HEK293 (cell line): ENCODE measurements around the gene KIAA1958.

ENCODE experiments used
- CTCF ChIA-PET: fragments of 350-600 bp; formaldehyde crosslinking; extraction: SDS; loops from one replicate; lab custom pipeline; 2021; ENCODE audit warnings: antibody characterized with exemption; lab: Yijun Ruan, JAX
- POLR2A ChIA-PET: fragments of 300-600 bp; formaldehyde crosslinking; extraction: SDS; loops from one replicate; lab custom pipeline; 2020; ENCODE audit warnings: antibody characterized with exemption, inconsistent platforms; lab: Yijun Ruan, JAX
- H3K27ac ChIP-seq: fragments of 200-500 bp; sonication (Bioruptor generic); 2 replicates; pipeline ENCODE4 v1.5.1; 2014; ENCODE audit warnings: low read depth, low read length, control low read depth, inconsistent platforms; ENCODE audit errors: extremely low read depth
- H3K36me3 ChIP-seq, 2 experiments: fragments of 200-500 bp in 1 of 2; sonication (Bioruptor generic) in 1 of 2; 1 replicate in 1 of 2; 2 replicates in 1 of 2; pipeline ENCODE4 v1.5.1; 2014 to 2017; ENCODE audit warnings: inconsistent platforms in 2 of 2, low read length in 2 of 2; ENCODE audit not compliant: control insufficient read depth in 2 of 2, insufficient read depth in 1 of 2
- H3K4me1 ChIP-seq: fragments of 200-500 bp; sonication (Bioruptor generic); 2 replicates; pipeline ENCODE4 v1.5.1; 2014; ENCODE audit warnings: mild to moderate bottlenecking, low read length, inconsistent platforms; ENCODE audit not compliant: control insufficient read depth, insufficient read depth
- H3K4me3 ChIP-seq: 2 replicates; pipeline ENCODE4 v1.5.1; 2011; ENCODE audit warnings: low read depth, mild to moderate bottlenecking, control low read depth, low read length, moderate library complexity
- H3K9me3 ChIP-seq: fragments of 200-500 bp; sonication (Bioruptor generic); 2 replicates; pipeline ENCODE4 v1.5.1; 2014; ENCODE audit warnings: low read depth, low read length, inconsistent platforms; ENCODE audit not compliant: control insufficient read depth, insufficient read depth
- GLIS1 ChIP-seq: fragments of 450-650 bp; formaldehyde crosslinking; IDR thresholded peaks from 2 replicates; pipeline ENCODE4 v1.5.1; 2016; ENCODE audit warnings: missing biosample characterization, missing genetic modification characterization
- HOXC10 ChIP-seq: sonication (generic); formaldehyde crosslinking; IDR thresholded peaks from 2 replicates; pipeline ENCODE4 v1.8.1; 2023; ENCODE audit warnings: mild to moderate bottlenecking, missing genetic modification reagents
- KLF1 ChIP-seq: fragments of 450-650 bp; formaldehyde crosslinking; IDR thresholded peaks from 2 replicates; pipeline ENCODE4 v1.5.1; 2016; ENCODE audit warnings: missing biosample characterization, missing genetic modification characterization
- KLF10 ChIP-seq: fragments of 450-650 bp; IDR thresholded peaks from 2 replicates; pipeline ENCODE4 v1.5.1; 2018; ENCODE audit warnings: missing biosample characterization, mild to moderate bottlenecking, missing genetic modification characterization
- MYNN ChIP-seq: fragments of 450-650 bp; formaldehyde crosslinking; IDR thresholded peaks from 2 replicates; pipeline ENCODE4 v1.5.1; 2016; ENCODE audit warnings: missing biosample characterization, missing genetic modification characterization, borderline replicate concordance
- SP3 ChIP-seq: fragments of 450-650 bp; formaldehyde crosslinking; IDR thresholded peaks from 2 replicates; pipeline ENCODE4 v1.5.1; 2016; ENCODE audit warnings: missing biosample characterization, missing genetic modification characterization
- TCF7L2 ChIP-seq: IDR thresholded peaks from 2 replicates; pipeline ENCODE4 v1.6.1; 2011; ENCODE audit warnings: low read depth, mild to moderate bottlenecking, inconsistent platforms, low read length, moderate library complexity, borderline replicate concordance
- YY2 ChIP-seq: fragments of 450-650 bp; formaldehyde crosslinking; IDR thresholded peaks from 2 replicates; pipeline ENCODE4 v1.5.1; 2016; ENCODE audit warnings: missing biosample characterization, missing genetic modification characterization
- ZFP41 ChIP-seq: fragments of 450-650 bp; formaldehyde crosslinking; IDR thresholded peaks from 2 replicates; pipeline ENCODE4 v1.5.1; 2016; ENCODE audit warnings: missing biosample characterization, missing genetic modification characterization, borderline replicate concordance
- ZNF114 ChIP-seq: fragments of 450-650 bp; formaldehyde crosslinking; IDR thresholded peaks from 2 replicates; pipeline ENCODE4 v1.5.0; 2017; ENCODE audit warnings: missing biosample characterization, missing genetic modification characterization
- ZNF214 ChIP-seq: fragments of 450-650 bp; formaldehyde crosslinking; IDR thresholded peaks from 2 replicates; pipeline ENCODE4 v1.5.1; 2017; ENCODE audit warnings: missing biosample characterization, mild to moderate bottlenecking, missing genetic modification characterization, borderline replicate concordance
- ZNF274 ChIP-seq, 2 experiments: fragments of 200-500 bp in 1 of 2; fragments of 450-650 bp in 1 of 2; sonication (Bioruptor generic) in 1 of 2; formaldehyde crosslinking in 1 of 2; IDR thresholded peaks; 2 replicates each; pipeline versions ENCODE4 v1.5.1 to v1.6.1; 2014 to 2016; ENCODE audit warnings: borderline replicate concordance in 1 of 2, inconsistent platforms in 1 of 2, low read length in 1 of 2, missing biosample characterization in 1 of 2, missing genetic modification characterization in 1 of 2
- ZNF302 ChIP-seq: fragments of 450-650 bp; formaldehyde crosslinking; IDR thresholded peaks from 2 replicates; pipeline ENCODE4 v1.5.1; 2016; ENCODE audit warnings: missing biosample characterization, missing genetic modification characterization, low read depth
- ZNF514 ChIP-seq: fragments of 450-650 bp; formaldehyde crosslinking; IDR thresholded peaks from 2 replicates; pipeline ENCODE4 v1.5.1; 2016; ENCODE audit warnings: missing biosample characterization, missing genetic modification characterization
- ZNF560 ChIP-seq: fragments of 450-650 bp; formaldehyde crosslinking; IDR thresholded peaks from 2 replicates; pipeline ENCODE4 v1.5.1; 2017; ENCODE audit warnings: missing biosample characterization, missing genetic modification characterization, borderline replicate concordance
- ZNF626 ChIP-seq: fragments of 450-650 bp; sonication (Bioruptor Pico); formaldehyde crosslinking; IDR thresholded peaks from 2 replicates; pipeline ENCODE4 v1.5.1; 2018; ENCODE audit warnings: missing biosample characterization, missing genetic modification characterization, inconsistent platforms
- ZNF76 ChIP-seq: fragments of 450-650 bp; formaldehyde crosslinking; IDR thresholded peaks from 2 replicates; pipeline ENCODE4; 2016; ENCODE audit warnings: low read depth, missing biosample characterization, missing genetic modification characterization, borderline replicate concordance
- TF ChIP-seq, protein P1 (sequence below): fragments of 450-650 bp; formaldehyde crosslinking; IDR thresholded peaks from 2 replicates; pipeline ENCODE4 v1.5.1; 2017; ENCODE audit warnings: missing biosample characterization, missing genetic modification characterization
- TF ChIP-seq, protein P2 (sequence below): fragments of 450-650 bp; IDR thresholded peaks from 2 replicates; pipeline ENCODE4 v1.5.1; 2018; ENCODE audit warnings: missing biosample characterization, missing genetic modification characterization
- TF ChIP-seq, protein P3 (sequence below): fragments of 450-650 bp; formaldehyde crosslinking; IDR thresholded peaks from 2 replicates; pipeline ENCODE4 v1.5.1; 2016; ENCODE audit warnings: missing biosample characterization, missing genetic modification characterization
- TF ChIP-seq, protein P4 (sequence below): fragments of 450-650 bp; formaldehyde crosslinking; IDR thresholded peaks from 2 replicates; pipeline ENCODE4 v1.5.1; 2016; ENCODE audit warnings: missing biosample characterization, missing genetic modification characterization

The KIAA1958 gene

DNA sequence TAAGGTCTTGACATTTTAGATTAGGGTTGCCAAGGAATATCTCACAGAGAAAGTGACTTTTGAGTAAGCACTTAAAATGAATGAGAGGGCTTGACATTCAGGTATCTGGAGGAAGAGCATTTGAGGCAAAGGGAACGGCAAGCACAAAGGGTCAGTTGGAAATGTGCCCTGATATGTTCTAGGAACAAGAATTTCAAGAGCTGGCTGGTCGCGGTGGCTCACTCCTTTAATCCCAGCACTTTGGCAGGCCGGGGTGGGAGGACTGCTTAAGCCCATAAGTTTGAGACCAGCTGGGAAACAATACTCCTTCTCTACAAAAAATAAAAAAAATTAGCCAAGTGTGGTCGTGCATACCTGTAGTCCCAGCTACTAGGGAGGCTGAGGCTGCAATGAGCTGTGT lies 16.5 kb downstream of the KIAA1958 start:
- Histone ChIP-seq H3K36me3 (no peaks in the 10 kb centered on the region; a peak in 1 of 3 replicates), H3K27ac (no peak overlapping the region), H3K4me3 (no peak overlapping the region), H3K4me1 (no peaks in the 10 kb centered on the region), H3K9me3 (no peaks in the 10 kb centered on the region)
- ChIA-PET CTCF (interaction anchor here (0.8 kb wide), 1 partner anchor 49 kb away, joined by 3 read pairs; no protein-coding TSS in a partner anchor), POLR2A (no interaction called here)
- TF ChIP-seq ZNF274 (IDR thresholded peaks at IDR 0.05; ENCODE audit: low read length): no peak
- TF ChIP-seq ZNF274 (tag by site-specific recombination; IDR thresholded peaks at IDR 0.05; ENCODE audit: borderline replicate concordance): no peak
- no peak for TF ChIP-seq SP3
- no peak for TF ChIP-seq HOXC10 (CRISPR knock-in tag)
- TF ChIP-seq ZNF114 (tag by site-specific recombination): no peak
- TF ChIP-seq, protein P1, sequence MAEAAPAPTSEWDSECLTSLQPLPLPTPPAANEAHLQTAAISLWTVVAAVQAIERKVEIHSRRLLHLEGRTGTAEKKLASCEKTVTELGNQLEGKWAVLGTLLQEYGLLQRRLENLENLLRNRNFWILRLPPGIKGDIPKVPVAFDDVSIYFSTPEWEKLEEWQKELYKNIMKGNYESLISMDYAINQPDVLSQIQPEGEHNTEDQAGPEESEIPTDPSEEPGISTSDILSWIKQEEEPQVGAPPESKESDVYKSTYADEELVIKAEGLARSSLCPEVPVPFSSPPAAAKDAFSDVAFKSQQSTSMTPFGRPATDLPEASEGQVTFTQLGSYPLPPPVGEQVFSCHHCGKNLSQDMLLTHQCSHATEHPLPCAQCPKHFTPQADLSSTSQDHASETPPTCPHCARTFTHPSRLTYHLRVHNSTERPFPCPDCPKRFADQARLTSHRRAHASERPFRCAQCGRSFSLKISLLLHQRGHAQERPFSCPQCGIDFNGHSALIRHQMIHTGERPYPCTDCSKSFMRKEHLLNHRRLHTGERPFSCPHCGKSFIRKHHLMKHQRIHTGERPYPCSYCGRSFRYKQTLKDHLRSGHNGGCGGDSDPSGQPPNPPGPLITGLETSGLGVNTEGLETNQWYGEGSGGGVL (tag by site-specific recombination): no peak

DNA sequence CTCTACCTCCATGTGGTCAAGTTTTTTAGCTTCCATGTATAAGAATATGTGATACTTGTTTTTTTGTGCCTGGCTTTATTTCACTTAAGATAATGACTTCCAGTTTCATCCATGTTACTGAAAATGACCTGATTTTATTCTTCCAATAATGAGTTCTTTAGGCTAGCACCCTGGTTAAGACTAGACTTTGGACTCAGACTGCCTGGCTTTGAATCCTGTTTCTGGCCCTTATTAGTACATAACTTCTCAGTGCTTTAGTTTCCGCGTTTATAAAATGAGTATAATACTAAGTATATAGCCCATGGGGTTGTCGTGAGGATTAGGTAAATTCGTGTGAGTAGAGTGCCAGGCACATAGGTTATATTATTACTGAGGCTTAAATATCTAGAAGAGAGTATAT lies 18.5 kb downstream of the KIAA1958 start:
- TF ChIP-seq KLF10 (tag by site-specific recombination): no peak
- no peak for TF ChIP-seq ZFP41
- TF ChIP-seq, protein P2, sequence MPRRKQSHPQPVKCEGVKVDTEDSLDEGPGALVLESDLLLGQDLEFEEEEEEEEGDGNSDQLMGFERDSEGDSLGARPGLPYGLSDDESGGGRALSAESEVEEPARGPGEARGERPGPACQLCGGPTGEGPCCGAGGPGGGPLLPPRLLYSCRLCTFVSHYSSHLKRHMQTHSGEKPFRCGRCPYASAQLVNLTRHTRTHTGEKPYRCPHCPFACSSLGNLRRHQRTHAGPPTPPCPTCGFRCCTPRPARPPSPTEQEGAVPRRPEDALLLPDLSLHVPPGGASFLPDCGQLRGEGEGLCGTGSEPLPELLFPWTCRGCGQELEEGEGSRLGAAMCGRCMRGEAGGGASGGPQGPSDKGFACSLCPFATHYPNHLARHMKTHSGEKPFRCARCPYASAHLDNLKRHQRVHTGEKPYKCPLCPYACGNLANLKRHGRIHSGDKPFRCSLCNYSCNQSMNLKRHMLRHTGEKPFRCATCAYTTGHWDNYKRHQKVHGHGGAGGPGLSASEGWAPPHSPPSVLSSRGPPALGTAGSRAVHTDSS (tag by site-specific recombination): no peak
- TF ChIP-seq, protein P3, sequence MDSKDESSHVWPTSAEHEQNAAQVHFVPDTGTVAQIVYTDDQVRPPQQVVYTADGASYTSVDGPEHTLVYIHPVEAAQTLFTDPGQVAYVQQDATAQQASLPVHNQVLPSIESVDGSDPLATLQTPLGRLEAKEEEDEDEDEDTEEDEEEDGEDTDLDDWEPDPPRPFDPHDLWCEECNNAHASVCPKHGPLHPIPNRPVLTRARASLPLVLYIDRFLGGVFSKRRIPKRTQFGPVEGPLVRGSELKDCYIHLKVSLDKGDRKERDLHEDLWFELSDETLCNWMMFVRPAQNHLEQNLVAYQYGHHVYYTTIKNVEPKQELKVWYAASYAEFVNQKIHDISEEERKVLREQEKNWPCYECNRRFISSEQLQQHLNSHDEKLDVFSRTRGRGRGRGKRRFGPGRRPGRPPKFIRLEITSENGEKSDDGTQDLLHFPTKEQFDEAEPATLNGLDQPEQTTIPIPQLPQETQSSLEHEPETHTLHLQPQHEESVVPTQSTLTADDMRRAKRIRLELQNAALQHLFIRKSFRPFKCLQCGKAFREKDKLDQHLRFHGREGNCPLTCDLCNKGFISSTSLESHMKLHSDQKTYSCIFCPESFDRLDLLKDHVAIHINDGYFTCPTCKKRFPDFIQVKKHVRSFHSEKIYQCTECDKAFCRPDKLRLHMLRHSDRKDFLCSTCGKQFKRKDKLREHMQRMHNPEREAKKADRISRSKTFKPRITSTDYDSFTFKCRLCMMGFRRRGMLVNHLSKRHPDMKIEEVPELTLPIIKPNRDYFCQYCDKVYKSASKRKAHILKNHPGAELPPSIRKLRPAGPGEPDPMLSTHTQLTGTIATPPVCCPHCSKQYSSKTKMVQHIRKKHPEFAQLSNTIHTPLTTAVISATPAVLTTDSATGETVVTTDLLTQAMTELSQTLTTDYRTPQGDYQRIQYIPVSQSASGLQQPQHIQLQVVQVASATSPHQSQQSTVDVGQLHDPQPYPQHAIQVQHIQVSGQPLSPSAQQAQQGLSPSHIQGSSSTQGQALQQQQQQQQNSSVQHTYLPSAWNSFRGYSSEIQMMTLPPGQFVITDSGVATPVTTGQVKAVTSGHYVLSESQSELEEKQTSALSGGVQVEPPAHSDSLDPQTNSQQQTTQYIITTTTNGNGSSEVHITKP: no peak
- TF ChIP-seq ZNF626 (tag by site-specific recombination): no peak
- TF ChIP-seq ZNF214: no peak
- TF ChIP-seq GLIS1: no peak
- no peak for TF ChIP-seq KLF1
- no peak for TF ChIP-seq TCF7L2
- TF ChIP-seq ZNF76 (tag by site-specific recombination): no peak
- TF ChIP-seq, protein P4, sequence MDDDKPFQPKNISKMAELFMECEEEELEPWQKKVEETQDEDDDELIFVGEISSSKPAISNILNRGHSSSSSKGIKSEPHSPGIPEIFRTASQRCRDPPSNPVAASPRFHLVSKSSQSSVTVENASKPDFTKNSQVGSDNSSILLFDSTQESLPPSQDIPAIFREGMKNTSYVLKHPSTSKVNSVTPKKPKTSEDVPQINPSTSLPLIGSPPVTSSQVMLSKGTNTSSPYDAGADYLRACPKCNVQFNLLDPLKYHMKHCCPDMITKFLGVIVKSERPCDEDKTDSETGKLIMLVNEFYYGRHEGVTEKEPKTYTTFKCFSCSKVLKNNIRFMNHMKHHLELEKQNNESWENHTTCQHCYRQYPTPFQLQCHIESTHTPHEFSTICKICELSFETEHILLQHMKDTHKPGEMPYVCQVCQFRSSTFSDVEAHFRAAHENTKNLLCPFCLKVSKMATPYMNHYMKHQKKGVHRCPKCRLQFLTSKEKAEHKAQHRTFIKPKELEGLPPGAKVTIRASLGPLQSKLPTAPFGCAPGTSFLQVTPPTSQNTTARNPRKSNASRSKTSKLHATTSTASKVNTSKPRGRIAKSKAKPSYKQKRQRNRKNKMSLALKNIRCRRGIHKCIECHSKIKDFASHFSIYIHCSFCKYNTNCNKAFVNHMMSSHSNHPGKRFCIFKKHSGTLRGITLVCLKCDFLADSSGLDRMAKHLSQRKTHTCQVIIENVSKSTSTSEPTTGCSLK: no peak
- no peak for TF ChIP-seq MYNN (tag by site-specific recombination)
- TF ChIP-seq ZNF302: no peak
- TF ChIP-seq YY2: no peak
- TF ChIP-seq ZNF514 (tag by site-specific recombination): no peak
- no peak for TF ChIP-seq ZNF560
- H3K9me3 ChIP-seq: no peaks in the 10 kb centered on the region
- ChIA-PET POLR2A (interaction anchor here (2.6 kb wide), 1 partner anchor 19 kb away, joined by 10 read pairs; the partner anchor contains the start of gene KIAA1958), CTCF (no interaction called here)
- no peaks in the 10 kb centered on the region for H3K4me1 ChIP-seq
- H3K4me3 ChIP-seq: no peak overlapping the region
- H3K27ac ChIP-seq: no peak overlapping the region
- no peaks in the 10 kb centered on the region; a peak in 1 of 3 replicates for H3K36me3 ChIP-seq
